ENCODE data around the gene CLDN22. TPM values are rescaled to one million over a fixed set of nuclear protein-coding genes. Genes with fewer than 3 reads are reported as not detected.

CLDN22 gene
- total and polyA plus RNA-seq, 2 of the 8 experiments (the other 6 are each of a cell fraction or from before 2014, with no cell fraction given): not detected

DNA sequence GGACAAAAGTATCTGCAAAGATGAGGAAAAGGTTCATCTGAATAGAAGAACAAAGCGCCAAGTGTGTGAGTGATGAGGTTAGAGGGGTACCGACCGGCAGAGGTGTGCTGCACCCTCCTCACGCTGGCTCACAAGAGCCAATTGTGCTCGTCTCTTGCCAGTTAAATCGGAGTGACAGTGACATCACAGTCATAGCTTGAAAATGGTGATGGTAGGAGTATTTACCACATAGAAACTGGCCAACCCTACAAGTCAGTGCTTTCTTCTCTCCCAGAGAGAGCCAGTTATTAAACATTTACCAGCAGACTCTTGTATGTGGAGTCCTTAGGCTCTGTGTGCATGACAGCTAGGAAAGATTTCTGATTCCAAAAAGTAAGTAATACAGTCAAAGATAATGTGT, 32.4 kb downstream of the CLDN22 start:
- Histone ChIP-seq H4K5ac (ENCODE audit: insufficient read length, low read depth, low read length) (no peak overlapping the region), H3K79me1 (ENCODE audit: low read depth, low read length) (no peaks in the 10 kb centered on the region), H3K56ac (replicated peaks; ENCODE audit: insufficient read length, low read depth, low read length) (no peak overlapping the region), H2BK20ac (ENCODE audit: low read length) (no peak overlapping the region), H3K4ac (replicated peaks; ENCODE audit: insufficient read length, low read depth, low read length) (no peak overlapping the region), H3K9ac (replicated peaks in 1 of 4; ENCODE audit: extremely low read depth in 1 of 4, low read depth in 3 of 4, low read length in 3 of 4) (no peak overlapping the region), H4K8ac (ENCODE audit: extremely low read depth, insufficient read depth, low read length) (no peak overlapping the region), H2BK15ac (ENCODE audit: low read length) (no peak overlapping the region), H3K79me2 (ENCODE audit: control insufficient read depth in 1 of 2, insufficient read depth in 2 of 2, low read length in 2 of 2) (no peaks in the 10 kb centered on the region), H2AFZ (ENCODE audit: low read length) (no peak overlapping the region), H2AK5ac (ENCODE audit: low read depth, low read length) (no peak overlapping the region), H2BK12ac (ENCODE audit: low read depth, low read length) (no peak overlapping the region), H3K9me3 (ENCODE audit: insufficient read depth in 2 of 2, low read depth in 1 of 2, low read length in 1 of 2) (no peaks in the 10 kb centered on the region), H2BK5ac (ENCODE audit: low read depth, low read length) (no peak overlapping the region), H4K20me1 (replicated peaks in 1 of 2; ENCODE audit: control insufficient read depth in 1 of 2, insufficient read depth in 2 of 2, low read length in 2 of 2) (peaks cover 1 to 11% of the 10 kb centered on the region in 2 experiments), H3K23ac (ENCODE audit: insufficient read length) (no peak overlapping the region), H3K27ac (ENCODE audit: low read depth, low read length) (no peak overlapping the region), H3K27me3 (replicated peaks in 1 of 4; ENCODE audit: control insufficient read depth in 3 of 4, extremely low read depth in 1 of 4, insufficient read depth in 3 of 4, low read length in 3 of 4) (no peaks in the 10 kb centered on the region), H3K4me1 (replicated peaks in 1 of 4; ENCODE audit: control insufficient read depth in 3 of 4, insufficient read depth in 4 of 4, low read length in 3 of 4) (no peaks in the 10 kb centered on the region), H2BK120ac (replicated peaks; ENCODE audit: low read depth, low read length) (no peak overlapping the region), H4K91ac (replicated peaks; ENCODE audit: insufficient read length, low read length) (no peak overlapping the region), H3K4me2 (ENCODE audit: insufficient read depth in 1 of 2, low read depth in 2 of 2, low read length in 2 of 2) (no peak overlapping the region), H3K4me3 (ENCODE audit: extremely low read depth in 1 of 4, insufficient read depth in 2 of 4, low read depth in 3 of 4, low read length in 4 of 4) (no peak overlapping the region), H3K23me2 (ENCODE audit: low read depth, low read length) (no peaks in the 10 kb centered on the region), H3K14ac (ENCODE audit: insufficient read length) (no peak overlapping the region), H3K36me3 (ENCODE audit: control insufficient read depth in 2 of 4, insufficient read depth in 4 of 4, low read length in 3 of 4) (peaks cover 30 to 75% (median 53%) of the 10 kb centered on the region in 4 experiments), H3K18ac (ENCODE audit: extremely low read depth, low read length) (no peak overlapping the region)
- ChIA-PET CTCF (ENCODE audit: partially characterized antibody) (interaction anchor here (0.6 to 1.5 kb wide), 4 partner anchors 32 to 309 kb away, joined by 3 to 5 read pairs (median 3); no protein-coding TSS in a partner anchor), POLR2A (ENCODE audit: partially characterized antibody) (interaction anchor here (1.1 kb wide), 1 partner anchor 24 kb away, joined by 3 read pairs; no protein-coding TSS in a partner anchor)
- DNase-seq (ENCODE audit: low read depth in 1 of 2, low spot score in 2 of 2) (no peak), FAIRE-seq (no peak)
- 91% methylated on average over 6 of the region's 6 CpGs; no CpG with 5 or more reads in 1 of the 2 experiments for WGBS, 2 experiments (ENCODE audit: extremely low coverage in 1 of 2, insufficient coverage in 1 of 2, insufficient read length in 1 of 2, insufficient replicate concordance in 2 of 2, low coverage in 1 of 2, low lambda C conversion rate in 2 of 2, missing lambda C conversion rate in 1 of 2)
- TF ChIP-seq BACH1 (IDR thresholded peaks at IDR 0.05; ENCODE audit: low read length): no peak
- no peak for TF ChIP-seq FOSL1 (IDR thresholded peaks at IDR 0.05; ENCODE audit: insufficient read depth, low read depth, low read length)
- no peak for TF ChIP-seq SRF (IDR thresholded peaks at IDR 0.05; ENCODE audit: low read depth, low read length)
- no peak for TF ChIP-seq CBX5 (IDR thresholded peaks at IDR 0.05; ENCODE audit: low read depth, low read length)
- TF ChIP-seq POLR2AphosphoS5 (IDR thresholded peaks at IDR 0.05; ENCODE audit: low read depth, low read length): no peak
- no peak for TF ChIP-seq RBBP5 (IDR thresholded peaks at IDR 0.05; ENCODE audit: borderline replicate concordance, low read depth, low read length)
- TF ChIP-seq TAF1 (IDR thresholded peaks at IDR 0.05; ENCODE audit: low read depth, low read length): no peak
- TF ChIP-seq POU5F1 (IDR thresholded peaks at IDR 0.05; ENCODE audit: low read depth, low read length): no peak
- no peak for TF ChIP-seq MAX (IDR thresholded peaks at IDR 0.05)
- TF ChIP-seq, protein P1, sequence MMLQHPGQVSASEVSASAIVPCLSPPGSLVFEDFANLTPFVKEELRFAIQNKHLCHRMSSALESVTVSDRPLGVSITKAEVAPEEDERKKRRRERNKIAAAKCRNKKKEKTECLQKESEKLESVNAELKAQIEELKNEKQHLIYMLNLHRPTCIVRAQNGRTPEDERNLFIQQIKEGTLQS (IDR thresholded peaks at IDR 0.05; ENCODE audit: insufficient read depth, low read depth, low read length): no peak
- no peak for TF ChIP-seq CHD1 (IDR thresholded peaks at IDR 0.05; ENCODE audit: low read depth, low read length)
- TF ChIP-seq KDM1A (IDR thresholded peaks at IDR 0.05; ENCODE audit: borderline replicate concordance, low read length): no peak
- TF ChIP-seq POLR2A (IDR thresholded peaks at IDR 0.05; ENCODE audit: control extremely low read depth in 1 of 2, low read depth in 2 of 2, low read length in 2 of 2): no peak
- no peak for TF ChIP-seq EP300 (IDR thresholded peaks at IDR 0.05; ENCODE audit: borderline replicate concordance in 1 of 2, low read depth in 2 of 2, low read length in 2 of 2)
- no peak for TF ChIP-seq HDAC6 (IDR thresholded peaks at IDR 0.05; ENCODE audit: low read depth, low read length)

Data from H1 (cell line).